ENCODE results near the gene NR2F1-AS1.
"Not testable (repeated sequence)": the region's sequence is repeated elsewhere in the genome, so short reads cannot be mapped to it uniquely, and the experiment has no call there.

The NR2F1-AS1 gene

DNA sequence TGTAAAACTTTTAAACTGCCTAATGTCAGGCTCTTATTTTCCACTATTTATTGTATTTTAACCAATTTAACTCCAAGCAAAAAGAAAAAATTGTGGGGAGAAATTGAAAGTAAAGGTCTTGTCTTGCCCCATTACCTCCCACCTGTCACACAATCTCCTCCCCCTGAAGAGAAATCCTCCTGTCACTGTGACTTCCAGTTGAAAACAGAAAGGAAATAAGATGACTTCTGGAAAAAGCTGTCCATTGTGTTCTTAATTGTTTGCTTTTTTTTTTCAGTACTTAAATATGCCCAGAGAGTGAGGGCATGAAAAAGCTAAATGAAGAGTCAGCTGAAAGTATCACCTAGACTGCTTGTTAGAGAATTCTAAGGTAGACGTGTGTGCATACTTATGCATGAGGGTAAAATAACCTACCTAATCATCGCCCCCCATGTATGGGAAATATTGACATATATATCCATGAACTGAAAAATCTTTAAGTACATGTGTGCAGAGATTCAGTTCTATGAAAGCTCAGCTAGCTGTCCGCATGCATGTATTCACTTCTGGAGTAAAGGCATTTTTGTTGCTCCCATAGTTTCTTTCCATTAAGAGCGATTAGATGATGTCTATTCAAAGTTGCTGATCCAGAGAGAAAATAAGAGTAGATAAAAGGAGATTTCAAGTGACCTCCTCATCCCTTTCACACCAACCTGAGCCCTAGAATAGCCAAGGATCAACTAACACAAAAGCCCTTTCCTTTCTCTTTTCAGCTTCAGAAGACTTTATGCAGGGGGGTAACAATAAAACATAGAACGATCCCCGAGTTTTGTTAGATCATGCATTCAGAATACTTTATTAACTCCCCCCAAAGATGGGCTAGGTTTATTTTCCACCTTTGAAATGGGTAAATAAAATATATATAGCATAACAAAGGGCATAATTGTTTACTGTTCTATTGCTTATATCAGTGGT lies 5.3 kb downstream of the NR2F1-AS1 start:
- no peak for DNase-seq

DNA sequence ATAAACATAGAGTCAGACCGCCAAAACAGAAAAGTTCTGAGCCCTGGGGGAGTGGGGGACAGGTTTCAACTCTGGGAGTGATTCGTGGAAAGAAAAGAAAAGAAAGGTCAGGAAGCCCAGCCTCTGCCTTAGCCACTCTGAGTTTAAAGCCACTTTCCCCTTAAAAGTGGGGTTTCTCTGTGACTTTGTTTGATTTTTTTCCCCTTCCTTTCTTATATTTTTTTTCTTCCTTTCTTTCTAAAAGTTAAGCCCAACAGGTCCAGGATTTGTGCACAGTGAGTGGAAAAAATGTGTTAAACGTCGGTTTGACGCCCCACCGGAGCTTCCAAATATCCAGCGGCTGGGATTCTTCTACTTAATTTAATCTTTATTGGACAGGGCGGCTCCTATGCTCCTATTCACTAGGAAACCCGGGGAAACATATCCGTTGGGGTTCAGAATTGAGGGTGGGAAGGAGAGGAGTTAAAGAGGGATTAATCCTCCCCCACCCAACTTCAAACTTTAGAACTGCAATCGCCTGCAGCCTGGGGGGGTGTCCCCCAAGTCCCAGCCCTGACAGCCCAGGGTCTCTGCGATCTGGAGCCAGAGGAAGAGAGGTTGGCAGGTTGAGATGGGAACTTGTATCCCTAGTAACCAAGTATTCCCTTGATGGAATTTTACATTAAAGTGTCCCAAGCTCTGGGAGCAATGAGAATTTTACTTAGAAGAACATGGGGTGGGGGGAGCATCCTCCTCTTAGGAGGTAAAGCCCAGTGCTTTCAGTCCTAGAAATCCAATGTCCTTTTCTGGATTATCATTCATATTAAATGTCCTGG lies 6.3 kb downstream of the NR2F1-AS1 start:
- no peak for DNase-seq

DNA sequence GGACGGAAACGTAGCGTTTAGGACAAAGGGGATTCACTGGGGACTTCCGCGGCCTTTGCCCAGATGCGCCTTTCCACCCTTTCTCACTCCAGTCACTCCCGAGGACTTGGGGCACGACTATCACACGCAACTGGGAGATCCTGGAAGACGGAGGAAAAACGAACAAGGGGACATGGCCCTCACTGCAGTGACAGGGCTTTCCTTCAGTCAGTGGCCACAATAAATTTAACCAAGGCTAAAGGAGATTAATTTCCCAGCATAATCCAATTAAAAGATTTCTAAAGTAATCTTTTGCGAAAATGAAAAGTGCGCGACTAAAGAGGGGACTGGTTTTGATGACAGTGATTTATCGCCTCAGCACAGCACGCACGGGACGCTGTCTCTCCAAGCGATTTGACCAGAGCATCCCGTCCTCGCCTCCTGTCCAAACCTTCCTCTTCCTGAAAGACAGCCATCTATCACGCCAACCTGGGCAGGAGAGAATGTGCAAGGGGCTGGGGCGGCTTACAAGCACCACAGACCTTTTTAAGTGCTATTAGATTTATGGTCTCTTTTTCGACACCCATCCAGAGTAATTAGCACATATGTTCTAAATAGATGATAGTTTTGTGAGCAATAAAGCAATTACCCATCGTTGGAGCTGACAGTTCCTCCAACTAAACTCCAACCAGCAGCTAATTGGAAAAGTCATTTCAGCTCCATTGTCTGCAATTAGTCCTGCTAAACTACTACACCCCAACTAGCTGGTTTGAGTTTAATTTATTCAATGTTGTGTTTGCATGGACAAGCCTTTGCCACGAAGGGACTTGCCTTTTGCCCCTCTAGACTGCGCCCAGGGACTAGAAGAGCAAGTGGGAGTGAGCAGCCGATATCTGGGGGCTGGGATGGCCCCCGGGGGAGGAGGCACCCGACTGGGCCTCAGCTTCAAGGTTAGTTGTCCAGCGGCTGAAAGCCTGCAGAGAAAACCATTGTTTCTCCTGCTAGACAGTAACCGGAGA lies 7.4 kb downstream of the NR2F1-AS1 start:
- DNase-seq: no peak

DNA sequence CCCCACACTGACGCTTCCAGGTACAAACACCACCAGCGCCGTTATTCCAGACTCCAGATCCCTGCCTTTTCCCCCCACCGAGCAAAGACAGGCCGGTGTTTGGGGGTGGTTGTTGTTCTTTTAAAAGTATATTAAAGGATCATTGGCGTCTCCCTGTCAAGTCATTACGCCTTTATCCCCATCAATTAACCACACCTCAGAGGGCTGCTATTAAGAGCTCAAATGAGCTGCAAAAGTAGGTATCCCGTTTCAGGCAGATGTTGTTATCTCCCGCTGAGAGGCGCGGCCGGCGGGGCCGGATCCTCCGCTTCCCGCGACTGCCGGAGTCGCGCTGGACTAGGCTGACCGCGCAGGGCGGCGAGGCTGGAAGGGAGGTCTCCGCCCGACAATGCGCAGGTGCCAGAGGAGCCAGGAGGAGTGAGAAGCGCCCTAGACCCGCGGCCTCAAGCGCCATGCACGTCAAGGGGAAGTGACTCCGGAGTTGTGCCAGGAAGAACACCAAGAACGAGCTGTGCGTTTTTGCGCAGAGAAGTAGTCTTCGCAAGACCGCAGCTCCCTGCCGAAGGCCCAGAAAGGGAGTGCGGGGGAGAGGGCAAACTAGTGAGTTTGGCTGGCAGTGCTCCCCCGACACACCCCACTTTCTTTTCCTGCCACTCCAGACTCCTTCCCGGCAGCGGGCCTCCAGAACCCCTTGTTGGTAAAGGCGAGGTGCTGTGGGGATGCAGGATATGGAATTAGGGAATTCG lies 8.2 kb downstream of the NR2F1-AS1 start:
- DNase-seq: no peak

DNA sequence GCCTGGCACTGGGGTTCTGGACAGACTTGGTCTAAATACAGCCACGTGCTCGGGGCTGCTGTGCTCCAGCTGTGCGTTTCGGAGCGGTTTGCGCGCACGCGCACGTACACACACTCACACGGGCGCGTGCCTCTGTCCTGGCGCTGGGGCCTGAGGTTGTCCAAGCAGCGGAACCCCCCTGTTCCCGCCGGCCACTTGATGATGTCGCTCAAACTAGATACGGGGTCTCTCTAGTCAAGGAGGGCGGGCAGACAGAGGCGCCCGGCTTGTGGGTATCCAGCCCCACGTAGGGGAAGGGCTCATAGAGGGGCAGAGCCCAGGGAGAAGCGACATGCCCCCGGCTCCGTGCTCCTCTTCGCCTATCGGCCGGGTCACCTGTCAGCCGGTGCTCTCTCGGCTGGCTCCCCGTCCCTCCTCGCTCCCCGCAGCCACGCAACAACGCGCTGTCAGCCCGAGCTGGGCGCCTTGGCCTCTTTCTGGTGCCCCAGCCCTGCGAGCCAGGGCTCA lies 8.9 kb downstream of the NR2F1-AS1 start:
- DNase-seq: no peak

DNA sequence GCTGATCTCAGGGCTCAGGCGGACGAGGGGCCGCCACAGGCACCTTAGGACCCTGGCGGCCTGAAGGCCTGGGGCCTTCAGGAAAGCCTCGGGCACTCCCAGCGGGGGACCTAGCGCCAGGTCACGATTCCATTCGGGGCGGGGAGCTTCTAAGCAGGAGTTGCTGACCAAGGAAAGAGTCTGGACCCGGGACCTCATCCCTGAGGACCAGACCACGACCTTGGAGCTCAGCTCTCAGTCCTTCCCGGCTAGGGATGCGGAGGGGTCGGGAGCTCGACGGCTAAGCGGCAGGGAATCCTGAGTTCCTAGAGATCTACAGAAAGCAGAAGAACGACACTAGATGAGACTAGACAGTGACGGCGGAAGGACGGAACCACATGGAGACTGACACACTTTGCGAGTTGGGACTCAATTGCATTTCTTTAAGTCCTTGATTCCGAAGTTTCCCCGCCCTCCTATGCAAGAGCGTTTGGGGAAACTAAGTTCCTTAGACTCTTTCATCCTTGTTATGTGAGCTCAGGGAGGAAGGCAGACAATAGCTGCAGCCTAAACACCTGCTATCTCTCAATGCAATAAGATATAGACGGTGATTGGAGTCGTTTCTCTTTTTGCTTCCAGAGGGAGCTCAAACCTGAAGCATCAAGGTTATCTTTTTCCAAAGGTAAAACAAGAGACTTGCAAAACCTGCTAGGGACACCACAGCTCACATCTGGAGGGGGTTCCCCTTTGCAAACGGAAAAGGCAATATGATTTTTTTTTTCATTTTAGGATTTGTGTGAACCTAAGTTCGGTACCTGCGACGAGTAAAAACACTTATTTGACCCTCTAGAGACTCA lies 9.7 kb downstream of the NR2F1-AS1 start:
- DNase-seq: no peak

DNA sequence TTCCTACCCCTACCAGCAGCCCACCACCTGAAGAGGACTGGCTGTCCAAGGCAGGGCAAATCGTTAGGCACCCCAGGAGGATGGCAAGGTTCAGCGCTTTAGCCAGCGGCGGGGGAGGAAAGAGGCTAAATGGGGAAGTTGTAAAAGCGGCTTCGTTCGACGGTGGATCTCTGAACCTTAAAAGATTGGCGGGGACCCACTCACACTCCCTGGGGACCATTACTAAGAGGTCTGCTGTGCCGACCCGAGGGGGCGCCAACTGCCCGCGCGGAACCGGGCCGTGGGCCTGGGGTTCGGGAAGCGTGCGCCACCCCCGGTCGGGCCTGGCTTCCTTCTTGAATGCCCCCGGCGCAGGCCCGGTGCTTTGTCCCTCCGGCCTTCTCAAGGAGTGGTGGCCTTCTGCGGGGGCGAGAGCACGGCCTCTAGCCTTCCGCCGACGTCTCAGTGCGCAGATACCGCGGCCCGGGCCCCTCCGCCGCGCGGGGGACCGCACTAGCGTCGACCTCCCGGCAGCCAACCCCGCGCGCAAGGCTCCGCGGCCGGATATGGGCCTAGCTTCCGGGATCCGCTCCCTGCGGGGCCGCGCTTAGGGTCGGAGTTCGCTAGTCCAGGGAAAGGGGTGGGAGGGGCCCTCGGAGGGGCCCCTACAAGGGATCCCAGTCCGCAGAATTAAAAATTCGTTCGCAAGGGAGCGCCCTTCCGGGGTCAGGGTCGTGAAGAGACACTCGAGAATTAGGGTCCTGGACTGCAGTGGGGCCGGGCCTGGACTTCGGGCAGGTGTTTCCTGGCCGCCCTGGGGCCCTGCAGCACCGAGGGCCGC lies 10.5 kb downstream of the NR2F1-AS1 start:
- DNase-seq: peak; percentile 55

DNA sequence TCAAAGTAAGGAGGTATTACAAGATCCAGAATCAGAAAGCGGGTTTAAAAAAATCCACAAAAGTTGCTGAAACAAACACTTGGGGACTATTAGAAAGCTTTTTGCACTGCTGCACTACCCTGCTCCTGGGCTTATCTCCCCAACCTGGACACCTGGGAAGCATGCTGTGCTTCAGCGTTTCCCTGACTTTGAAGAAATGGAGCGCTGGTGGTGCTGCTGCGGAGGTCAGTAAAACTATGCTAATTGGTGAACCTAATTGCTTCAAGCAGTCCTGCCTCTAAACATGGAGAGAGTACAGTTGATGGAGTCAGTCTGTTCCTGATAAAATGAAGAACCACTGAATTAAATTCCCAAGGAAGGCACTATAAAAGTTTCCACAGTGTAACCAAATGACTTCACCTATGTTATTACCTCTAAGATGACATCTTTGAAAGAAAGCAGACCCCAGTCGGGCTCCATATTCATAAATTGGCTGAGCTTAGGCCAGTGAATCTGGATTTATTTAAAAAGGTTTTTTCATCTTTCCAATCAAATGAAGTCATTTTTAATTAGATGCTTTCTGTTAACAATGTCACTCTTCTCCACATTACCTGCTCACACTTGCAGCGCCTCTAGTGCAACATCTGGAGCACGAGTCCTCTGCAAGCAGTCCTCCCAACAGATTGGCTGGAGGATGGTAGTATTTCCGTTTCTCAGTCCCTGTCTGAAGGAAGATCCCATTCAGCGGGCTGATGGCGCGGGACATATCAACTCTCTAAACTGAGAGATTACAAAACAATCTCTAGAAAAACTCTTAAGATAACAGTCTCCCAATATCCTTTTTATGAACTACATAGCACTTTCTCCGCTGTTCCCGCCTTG lies 11.5 kb downstream of the NR2F1-AS1 start:
- no peak for DNase-seq

DNA sequence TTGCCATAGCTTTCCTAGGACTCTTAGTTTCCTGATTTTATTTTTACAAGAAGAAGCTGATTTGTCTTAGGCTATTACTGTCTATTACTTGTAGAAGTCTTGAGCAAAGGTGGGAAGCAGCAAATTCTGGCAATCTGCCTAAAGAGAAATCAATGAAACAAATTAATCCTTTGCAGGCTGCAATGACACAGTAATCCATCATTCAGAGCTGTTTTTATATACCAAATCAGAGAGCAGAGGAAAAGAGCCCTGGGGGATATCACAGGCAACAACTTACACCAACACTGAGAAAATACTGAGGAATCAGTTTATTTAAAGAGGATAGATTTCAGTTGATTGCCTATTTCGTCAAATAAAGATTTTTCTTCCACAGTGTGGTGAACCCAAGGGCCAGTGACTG lies 13.6 kb downstream of the NR2F1-AS1 start:
- no peak for DNase-seq

DNA sequence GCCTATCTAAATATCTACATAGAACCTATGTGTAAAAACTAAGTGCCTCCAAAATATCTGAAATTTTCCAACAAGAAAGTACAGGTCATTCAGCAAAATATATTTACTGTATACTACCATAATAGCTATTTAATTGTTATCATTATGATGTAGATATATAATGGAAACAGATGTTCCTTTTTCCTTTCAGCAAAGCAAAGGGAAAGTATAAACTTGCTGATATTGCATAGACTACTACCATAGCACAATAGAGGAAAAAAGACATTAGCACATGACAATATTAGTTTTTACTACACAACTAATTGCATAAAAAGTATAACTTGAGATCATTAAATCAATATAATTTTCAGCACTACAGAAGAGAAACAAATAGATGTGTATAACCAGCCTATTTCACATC lies 14.9 kb downstream of the NR2F1-AS1 start:
- no peak for DNase-seq

DNA sequence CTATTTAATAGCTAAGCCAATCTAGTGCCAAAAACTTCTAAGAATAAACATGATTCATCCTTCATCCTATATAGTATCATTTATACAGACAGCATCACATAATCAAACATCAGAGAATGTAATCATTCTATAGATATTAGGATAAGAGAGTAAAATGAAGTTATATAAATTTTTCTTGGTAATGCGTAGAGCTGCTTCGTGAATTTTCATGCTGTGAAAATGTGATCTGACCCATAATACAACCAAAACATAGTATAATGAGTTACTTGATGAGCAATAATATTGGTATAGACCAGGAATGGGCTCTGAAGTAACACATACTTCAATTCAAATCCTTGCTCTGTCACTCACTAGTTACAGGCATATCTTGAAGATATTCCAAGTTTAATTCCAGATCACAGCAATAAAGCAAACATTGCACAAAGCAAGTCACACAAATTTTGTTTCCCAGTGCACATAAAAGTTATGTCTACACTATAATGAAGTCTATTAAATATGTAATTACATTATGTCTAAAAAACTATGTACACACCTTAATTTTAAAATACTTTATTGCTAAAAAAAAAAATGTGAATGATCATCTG lies 23.9 kb downstream of the NR2F1-AS1 start:
- no peak for DNase-seq

DNA sequence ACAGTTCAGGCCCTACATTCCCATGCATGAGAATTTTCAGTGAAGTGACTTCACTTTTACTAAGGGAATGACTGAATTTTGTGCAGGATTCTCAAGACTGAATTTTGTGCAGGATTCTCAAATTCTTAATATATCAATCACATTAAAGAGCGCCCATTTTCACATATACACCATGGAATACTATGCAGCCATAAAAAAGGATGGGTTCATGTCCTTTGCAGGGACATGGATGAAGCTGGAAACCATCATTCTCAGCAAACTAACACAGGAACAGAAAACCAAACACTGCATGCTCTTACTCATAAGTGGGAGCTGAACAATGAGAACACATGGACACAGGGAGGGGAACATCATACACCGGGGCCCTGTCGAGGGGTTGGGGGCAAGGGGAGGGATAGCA lies 31.4 kb downstream of the NR2F1-AS1 start:
- DNase-seq: not testable (repeated sequence)

DNA sequence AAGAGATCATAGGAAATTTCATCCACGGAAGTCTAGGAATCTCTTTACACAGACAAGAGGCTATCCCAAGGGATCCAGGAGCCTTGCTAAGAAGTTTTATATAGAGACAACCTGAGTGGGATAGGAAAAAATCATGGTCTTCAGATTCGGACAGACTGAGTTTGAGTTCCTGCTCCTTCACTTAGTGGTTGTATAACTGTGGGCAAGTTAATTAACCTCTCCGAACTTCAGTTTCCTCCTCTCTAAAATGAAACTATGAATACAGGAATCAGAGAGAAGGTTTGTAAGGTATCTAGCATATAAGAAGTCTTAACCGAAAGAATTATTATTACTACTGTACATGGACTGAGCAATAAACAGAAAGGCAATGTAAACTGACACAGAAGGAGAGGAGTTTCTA lies 35.1 kb downstream of the NR2F1-AS1 start:
- no peak for DNase-seq

DNA sequence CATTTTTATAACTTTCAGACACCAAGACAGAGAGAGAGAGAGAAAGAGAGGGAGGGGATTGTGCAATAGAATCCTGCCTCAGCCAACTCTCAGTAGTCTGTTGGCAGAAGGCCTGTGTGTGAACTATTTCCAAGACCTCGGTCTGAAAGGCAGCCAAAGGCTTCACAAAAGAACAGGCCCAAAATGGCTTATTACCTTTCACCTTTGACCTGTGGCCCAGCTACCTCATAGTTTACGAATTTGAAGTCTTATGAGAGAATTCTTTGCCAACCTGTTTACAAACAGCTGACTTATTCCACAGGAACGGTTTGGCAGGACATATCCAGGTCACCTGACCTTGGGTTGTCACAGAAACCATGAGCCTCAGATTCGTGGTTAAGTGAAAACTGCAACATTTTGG lies 48.6 kb downstream of the NR2F1-AS1 start:
- DNase-seq: peak; percentile 84

DNA sequence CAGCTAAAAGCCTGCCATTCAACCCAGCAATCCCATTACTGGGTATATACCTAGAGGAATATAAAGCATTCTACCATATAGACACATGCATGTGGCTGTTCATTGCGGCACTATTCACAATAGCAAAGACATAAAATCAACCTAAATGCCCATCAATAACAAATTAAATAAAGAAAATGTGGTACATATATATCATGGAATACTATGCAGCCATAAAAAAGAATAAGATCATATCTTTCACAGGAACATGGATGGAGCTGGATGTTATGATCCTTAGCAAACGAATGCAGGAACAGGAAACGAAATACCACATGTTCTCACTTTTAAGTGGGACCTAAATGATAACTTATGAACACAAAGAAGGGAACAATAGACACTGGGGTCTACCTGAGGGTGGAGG lies 59.2 kb downstream of the NR2F1-AS1 start:
- not testable (repeated sequence) for DNase-seq

DNA sequence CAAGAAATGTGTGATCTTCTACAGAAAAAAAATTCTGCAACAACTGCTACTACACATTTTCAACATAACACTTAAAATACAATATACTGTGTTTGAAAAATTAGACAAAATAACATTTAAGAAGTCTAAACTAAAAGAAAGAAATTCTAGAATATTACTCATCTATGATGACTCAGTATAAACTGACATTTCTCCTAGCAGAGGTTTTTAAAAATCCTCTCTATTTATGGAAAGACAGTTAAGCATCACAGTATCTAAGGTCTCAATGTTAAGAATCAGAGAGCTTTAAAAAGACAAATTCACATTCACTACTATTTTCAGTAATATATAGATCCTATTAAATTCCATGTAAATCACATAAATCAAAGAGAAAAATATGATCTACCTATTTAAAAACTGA lies 61.3 kb downstream of the NR2F1-AS1 start:
- no peak for DNase-seq

DNA sequence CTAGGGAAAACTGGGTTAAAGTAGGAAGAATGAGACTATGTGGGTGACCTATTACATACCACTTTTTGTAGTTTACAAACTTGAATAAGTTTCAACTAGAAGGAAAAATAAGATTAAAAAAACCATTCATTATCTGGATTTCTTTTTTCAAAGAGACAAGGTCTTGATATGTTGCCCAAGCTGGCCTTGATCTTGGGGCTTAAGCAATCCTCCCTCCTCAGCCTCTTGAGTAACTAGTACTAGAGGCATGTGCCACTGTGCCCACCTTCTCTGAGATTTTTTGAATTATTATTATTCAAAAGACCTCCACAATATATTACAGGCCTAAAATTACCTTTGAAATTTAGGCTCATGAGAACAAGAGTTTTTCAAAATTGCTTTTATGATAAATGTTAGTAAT lies 63.2 kb downstream of the NR2F1-AS1 start:
- no peak for DNase-seq

DNA sequence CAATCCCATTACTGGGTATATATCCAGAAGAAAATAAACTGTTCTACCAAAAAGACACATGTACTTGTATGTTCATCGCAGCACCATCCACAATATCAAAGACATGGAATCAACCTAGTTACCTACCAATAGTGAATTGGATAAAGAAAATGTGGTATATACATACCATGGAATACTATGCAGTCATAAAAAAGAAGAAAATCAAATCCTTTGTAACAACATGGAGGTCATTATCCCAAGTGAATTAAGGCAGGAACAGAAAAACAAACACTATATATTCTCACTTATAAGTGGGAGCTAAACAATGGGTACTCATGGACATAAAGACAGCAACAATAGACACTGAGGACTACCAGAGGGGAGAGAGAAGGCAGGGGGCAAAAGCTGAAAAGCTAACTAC lies 67.7 kb downstream of the NR2F1-AS1 start:
- no peak for DNase-seq
